Gastroesophageal sphincter (tissue), 4 donors: ENCODE data around the gene PKN1. TPM values are rescaled to one million over a fixed set of nuclear protein-coding genes. Genes with fewer than 3 reads are reported as not detected.

Experiments
- ATAC-seq: fragments of 150-250 bp; one replicate; pipeline ENCODE4 v1.9.1; 2016; ENCODE audit warnings: mild to moderate bottlenecking, moderate library complexity
- H3K27ac ChIP-seq, 4 donors: fragments of 200-600 bp; sonication (generic) in 3 of 4; 1 replicate in 3 of 4; 2 replicates in 1 of 4; pipeline ENCODE4 v1.5.1; 2016 to 2019
- H3K27me3 ChIP-seq: fragments of 200-600 bp; sonication (generic); one replicate; pipeline ENCODE4 v1.5.1; 2019
- H3K36me3 ChIP-seq, 2 donors: fragments of 200-600 bp; sonication (generic); one replicate each; pipeline ENCODE4 v1.5.1; 2019; ENCODE audit warnings: control low read depth in 1 of 2
- H3K4me1 ChIP-seq, 3 donors: fragments of 200-600 bp; sonication (generic); 1 replicate in 2 of 3; 2 replicates in 1 of 3; pipeline ENCODE4 v1.5.1; 2016 to 2019; ENCODE audit warnings: control low read depth in 2 of 3
- H3K4me3 ChIP-seq, 2 donors: fragments of 200-600 bp; sonication (generic); one replicate each; pipeline ENCODE4 v1.5.1; 2019; ENCODE audit warnings: mild to moderate bottlenecking in 1 of 2, moderate library complexity in 1 of 2
- H3K9me3 ChIP-seq, 3 donors: fragments of 200-600 bp; sonication (generic); one replicate each; pipeline ENCODE4 v1.5.1; 2017 to 2019; ENCODE audit warnings: control low read depth in 2 of 3
- CTCF ChIP-seq, 4 experiments: fragments of 200-600 bp in 2 of 4; fragments of 450-650 bp in 2 of 4; sonication (generic) in 1 of 4; IDR thresholded peaks; one replicate each; pipeline ENCODE4 v1.5.1; 2017 to 2019; ENCODE audit warnings: antibody characterized with exemption in 4 of 4, mild to moderate bottlenecking in 2 of 4, moderate library complexity in 2 of 4
- EP300 ChIP-seq: sonication (generic); formaldehyde crosslinking; IDR thresholded peaks from one replicate; pipeline ENCODE4 v1.6.1; 2017; ENCODE audit warnings: antibody characterized with exemption, mild to moderate bottlenecking
- POLR2A ChIP-seq, 2 donors: fragments of 450-650 bp; IDR thresholded peaks; one replicate each; pipeline ENCODE4 v1.6.1; 2017; ENCODE audit warnings: antibody characterized with exemption in 2 of 2, mild to moderate bottlenecking in 2 of 2, moderate library complexity in 1 of 2
- POLR2AphosphoS5 ChIP-seq: sonication (generic); formaldehyde crosslinking; IDR thresholded peaks from one replicate; pipeline ENCODE4 v1.6.1; 2017; ENCODE audit warnings: antibody characterized with exemption
- WGBS, 2 donors: methylation state at CpG; one replicate each; pipeline ENCODE4 v1.1.5; 2018; ENCODE audit warnings: low coverage in 1 of 2; 5-methylcytosine and 5-hydroxymethylcytosine counted together
- total RNA-seq, 4 donors: library from RNA; depleted of rRNA; stranded (reverse); fragments of >200 nt; gene quantifications; one replicate each; pipeline ENCODE4 v1.1.0, GENCODE V29; 2016

PKN1 gene
- total RNA-seq, 4 donors from 2014 or later: 98.2 to 286 (median 139) TPM

GRCh38 chr19:14479975-14480699 is 47.0 kb downstream of the PKN1 start:
- peaks cover 0 to 43% (median 16%) of the 10 kb centered on the region in 3 donors for H3K4me1 ChIP-seq
- peak overlapping the region in 2 of 4 donors; percentile 7 to 33 for H3K27ac ChIP-seq
- H3K4me3 ChIP-seq: no peak overlapping the region
- H3K36me3 ChIP-seq: peaks cover 0 to 70% of the 10 kb centered on the region in 2 donors
- no peak for ATAC-seq
- no CpG with 5 or more reads among the region's 43 CpGs for WGBS, 2 donors
- H3K9me3 ChIP-seq: no peaks in the 10 kb centered on the region
- H3K27me3 ChIP-seq: peaks cover 5% of the 10 kb centered on the region
- TF ChIP-seq POLR2AphosphoS5 (no peak), POLR2A (IDR thresholded peaks at IDR 0.05) (no peak), CTCF (IDR thresholded peaks at IDR 0.05) (peak in 3 of 4 experiments; percentile 73 to 93 (median 74)), EP300 (no peak)

GRCh38 chr19:14480700-14481079 is 47.6 kb downstream of the PKN1 start:
- peaks cover 0 to 38% (median 11%) of the 10 kb centered on the region in 3 donors for H3K4me1 ChIP-seq
- WGBS, 2 donors: 50 to 61% methylated on average over 1 to 2 of the region's 5 CpGs
- H3K36me3 ChIP-seq: peaks cover 0 to 75% of the 10 kb centered on the region in 2 donors
- no peak for ATAC-seq
- no peaks in the 10 kb centered on the region for H3K27me3 ChIP-seq
- no peaks in the 10 kb centered on the region for H3K9me3 ChIP-seq
- H3K4me3 ChIP-seq: no peak overlapping the region
- TF ChIP-seq EP300: no peak
- TF ChIP-seq POLR2A (IDR thresholded peaks at IDR 0.05): no peak
- TF ChIP-seq CTCF (IDR thresholded peaks at IDR 0.05): no peak
- no peak for TF ChIP-seq POLR2AphosphoS5
- H3K27ac ChIP-seq: no peak overlapping the region

GRCh38 chr19:14482172-14482941 is 49.3 kb downstream of the PKN1 start:
- Histone ChIP-seq H3K9me3 (no peaks in the 10 kb centered on the region), H3K4me1 (peaks cover 0 to 21% (median 2%) of the 10 kb centered on the region in 3 donors), H3K27ac (no peak overlapping the region), H3K4me3 (no peak overlapping the region), H3K27me3 (no peaks in the 10 kb centered on the region), H3K36me3 (peaks cover 0 to 89% of the 10 kb centered on the region in 2 donors)
- TF ChIP-seq POLR2A (IDR thresholded peaks at IDR 0.05): no peak
- no peak for TF ChIP-seq POLR2AphosphoS5
- TF ChIP-seq EP300: no peak
- ATAC-seq: no peak
- 78% methylated on average over 3 of the region's 18 CpGs; no CpG with 5 or more reads in 1 of the 2 donors for WGBS, 2 donors

GRCh38 chr19:14487370-14488125 is 54.4 kb downstream of the PKN1 start:
- WGBS, 2 donors: 84% methylated on average over 4 to 5 of the region's 16 CpGs
- no peaks in the 10 kb centered on the region for H3K9me3 ChIP-seq
- H3K36me3 ChIP-seq: peaks cover 0 to 90% of the 10 kb centered on the region in 2 donors
- H3K27me3 ChIP-seq: no peaks in the 10 kb centered on the region
- TF ChIP-seq POLR2A (IDR thresholded peaks at IDR 0.05) (no peak), CTCF (IDR thresholded peaks at IDR 0.05) (no peak), EP300 (no peak), POLR2AphosphoS5 (no peak)
- H3K4me1 ChIP-seq: peaks cover 0 to 2% (median 0%) of the 10 kb centered on the region in 3 donors
- H3K27ac ChIP-seq: no peak overlapping the region
- H3K4me3 ChIP-seq: no peak overlapping the region
- no peak for ATAC-seq

- H3K27me3 ChIP-seq: no peaks in the 10 kb centered on the region
- TF ChIP-seq POLR2A (IDR thresholded peaks at IDR 0.05): no peak
- no peak for TF ChIP-seq POLR2AphosphoS5
- TF ChIP-seq CTCF (IDR thresholded peaks at IDR 0.05): no peak
- no peak for TF ChIP-seq EP300
- H3K4me1 ChIP-seq: peaks cover 0 to 49% (median 15%) of the 10 kb centered on the region in 3 donors
- ATAC-seq: no peak
- H3K36me3 ChIP-seq: peaks cover 0 to 48% of the 10 kb centered on the region in 2 donors
- no peaks in the 10 kb centered on the region for H3K9me3 ChIP-seq
- H3K27ac ChIP-seq: no peak overlapping the region
- WGBS, 2 donors: 56 to 88% methylated on average over 1 to 5 of the region's 5 CpGs
- no peak overlapping the region for H3K4me3 ChIP-seq
These were observed 59.7 kb downstream of the PKN1 start for GRCh38 chr19:14492756-14493337.
